HCT116 (cell line): ENCODE measurements around the gene PRC1.
"Not testable (repeated sequence)": the region's sequence is repeated elsewhere in the genome, so short reads cannot be mapped to it uniquely, and the experiment has no call there.

Source experiments
- CBX3 ChIP-seq: IDR thresholded peaks from 2 replicates; pipeline ENCODE4 v1.6.1; 2012; ENCODE audit warnings: low read depth
- CEBPB ChIP-seq: IDR thresholded peaks from 2 replicates; pipeline ENCODE4 v1.6.1; 2012; ENCODE audit warnings: low read depth
- CTCF ChIP-seq, 3 experiments: fragments of 200-600 bp in 1 of 3; sonication (generic) in 1 of 3; IDR thresholded peaks in 2 of 3; conservative IDR thresholded peaks in 1 of 3; 2 replicates each; pipeline ENCODE4 v1.5.1; 2012 to 2017; ENCODE audit warnings: low read depth in 2 of 3, low read length in 2 of 3, antibody characterized with exemption in 1 of 3, borderline replicate concordance in 1 of 3, control low read depth in 1 of 3, mild to moderate bottlenecking in 1 of 3, mixed read lengths in 1 of 3, mixed run types in 1 of 3, moderate library complexity in 1 of 3; ENCODE audit not compliant: insufficient read depth in 1 of 3
- EGR1 ChIP-seq: IDR thresholded peaks from 2 replicates; pipeline ENCODE4 v1.6.1; 2012; ENCODE audit warnings: low read depth
- EZH2 ChIP-seq: fragments of 200-600 bp; sonication (generic); IDR thresholded peaks from 2 replicates; pipeline ENCODE4 v1.6.1; 2017; ENCODE audit warnings: antibody characterized with exemption, mixed run types
- JUND ChIP-seq: IDR thresholded peaks from 2 replicates; pipeline ENCODE4 v1.6.1; 2012
- POLR2A ChIP-seq: IDR thresholded peaks from 2 replicates; pipeline ENCODE4 v1.7.0; 2011; ENCODE audit warnings: borderline replicate concordance; ENCODE audit not compliant: insufficient read depth, insufficient read length; ENCODE audit errors: extremely low read depth
- POLR2AphosphoS5 ChIP-seq: IDR thresholded peaks from 2 replicates; pipeline ENCODE4 v1.6.1; 2011; ENCODE audit warnings: mild to moderate bottlenecking, low read depth, low read length, moderate library complexity
- REST ChIP-seq: IDR thresholded peaks from 2 replicates; pipeline ENCODE4 v1.6.1; 2012; ENCODE audit warnings: low read depth
- SIN3A ChIP-seq: IDR thresholded peaks from 2 replicates; pipeline ENCODE4 v1.6.1; 2012; ENCODE audit warnings: low read depth
- SRF ChIP-seq: IDR thresholded peaks from 2 replicates; pipeline ENCODE4 v1.6.1; 2012; ENCODE audit warnings: low read depth
- YY1 ChIP-seq: IDR thresholded peaks from 2 replicates; pipeline ENCODE4 v1.6.1; 2011; ENCODE audit warnings: low read length, low read depth, moderate library complexity, mild to moderate bottlenecking; ENCODE audit not compliant: insufficient replicate concordance; ENCODE audit errors: extremely low read depth
- ZBTB33 ChIP-seq: IDR thresholded peaks from 2 replicates; pipeline ENCODE4 v1.6.1; 2011; ENCODE audit warnings: mild to moderate bottlenecking, low read length, moderate library complexity; ENCODE audit not compliant: insufficient replicate concordance; ENCODE audit errors: extremely low read depth

DNA sequence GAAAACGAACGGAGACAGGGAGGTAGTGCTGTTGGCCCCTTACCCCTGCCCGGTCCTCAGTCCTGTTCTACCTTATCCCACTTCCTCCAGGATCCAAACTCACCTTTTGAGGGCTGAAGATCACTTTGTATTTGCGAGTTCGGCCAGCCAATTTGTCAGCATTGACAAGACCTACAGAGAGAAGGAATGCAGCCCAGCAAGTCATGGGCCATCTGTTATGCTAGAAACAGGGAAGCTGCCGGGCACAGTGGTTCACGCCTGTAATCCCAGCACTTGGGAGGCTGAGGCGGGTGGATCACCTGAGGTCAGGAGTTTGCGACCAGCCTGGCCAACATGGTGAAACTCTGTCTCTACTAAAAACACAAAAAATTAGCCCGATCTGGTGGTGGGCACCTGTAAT lies 19.4 kb upstream of the PRC1 start:
- TF ChIP-seq CTCF (IDR thresholded peaks at IDR 0.05 in 2 of 3, conservative IDR thresholded peaks at IDR 0.05 in 1 of 3; ENCODE audit: borderline replicate concordance in 1 of 3, insufficient read depth in 1 of 3, low read depth in 2 of 3, low read length in 2 of 3); YY1; CEBPB; CBX3; EZH2; SRF; REST; JUND; POLR2A; POLR2AphosphoS5; ZBTB33; EGR1; SIN3A: not testable (repeated sequence)
